ENCODE results near the gene TMEM220.
"Not testable (repeated sequence)": the region's sequence is repeated elsewhere in the genome, so short reads cannot be mapped to it uniquely, and the experiment has no call there.

Gene TMEM220

GRCh38 chr17:10731408-10731879 is 1.6 kb upstream of the TMEM220 start:
- Histone ChIP-seq H3K9me3 (ENCODE audit: control insufficient read depth, low read length) (no peaks in the 10 kb centered on the region), H3K4me3 (ENCODE audit: low read depth, low read length) (no peak overlapping the region), H3K9ac (no peak overlapping the region), H3K27ac (no peak overlapping the region), H3K4me1 (no peaks in the 10 kb centered on the region), H3K27me3 (ENCODE audit: control insufficient read depth, insufficient read depth, low read length) (no peaks in the 10 kb centered on the region), H3K4me2 (ENCODE audit: low read length) (no peak overlapping the region), H3K79me2 (no peaks in the 10 kb centered on the region), H3K36me3 (ENCODE audit: control insufficient read depth, insufficient read depth, low read length) (no peaks in the 10 kb centered on the region), H2AFZ (no peak overlapping the region)
- TF ChIP-seq CTCF (IDR thresholded peaks at IDR 0.05) = no peak

- H3K9ac ChIP-seq; H3K27ac ChIP-seq; H3K79me2 ChIP-seq; H3K27me3 ChIP-seq (ENCODE audit: control insufficient read depth, insufficient read depth, low read length); H3K9me3 ChIP-seq (ENCODE audit: control insufficient read depth, low read length); H3K4me1 ChIP-seq; H3K36me3 ChIP-seq (ENCODE audit: control insufficient read depth, insufficient read depth, low read length): not testable (repeated sequence)
- H2AFZ ChIP-seq = peak overlapping the region; percentile 92
- H3K4me2 ChIP-seq (ENCODE audit: low read length) = peak overlapping the region; percentile 68
- H3K4me3 ChIP-seq (ENCODE audit: low read depth, low read length) = peak overlapping the region; percentile 50
Observed at GRCh38 chr17:10730247-10730646, 424 bp upstream of the TMEM220 start.

GRCh38 chr17:10728331-10728892 is 1.4 kb downstream of the TMEM220 start:
- H3K79me2 ChIP-seq = no peaks in the 10 kb centered on the region
- no peak overlapping the region for H3K9ac ChIP-seq
- no peaks in the 10 kb centered on the region for H3K4me1 ChIP-seq
- no peaks in the 10 kb centered on the region for H3K9me3 ChIP-seq (ENCODE audit: control insufficient read depth, low read length)
- no peak for TF ChIP-seq CTCF (IDR thresholded peaks at IDR 0.05)
- no peak overlapping the region for H3K4me3 ChIP-seq (ENCODE audit: low read depth, low read length)
- peak overlapping the region; percentile 92 for H2AFZ ChIP-seq
- H3K4me2 ChIP-seq (ENCODE audit: low read length) = no peak overlapping the region
- H3K36me3 ChIP-seq (ENCODE audit: control insufficient read depth, insufficient read depth, low read length) = no peaks in the 10 kb centered on the region
- H3K27me3 ChIP-seq (ENCODE audit: control insufficient read depth, insufficient read depth, low read length) = no peaks in the 10 kb centered on the region
- no peak overlapping the region for H3K27ac ChIP-seq

GRCh38 chr17:10727192-10727591 is 2.6 kb downstream of the TMEM220 start:
- Histone ChIP-seq H3K27ac (no peak overlapping the region), H2AFZ (no peak overlapping the region), H3K79me2 (no peaks in the 10 kb centered on the region), H3K36me3 (ENCODE audit: control insufficient read depth, insufficient read depth, low read length) (no peaks in the 10 kb centered on the region), H3K9me3 (ENCODE audit: control insufficient read depth, low read length) (no peaks in the 10 kb centered on the region), H3K4me2 (ENCODE audit: low read length) (no peak overlapping the region), H3K4me3 (ENCODE audit: low read depth, low read length) (no peak overlapping the region), H3K4me1 (no peaks in the 10 kb centered on the region), H3K27me3 (ENCODE audit: control insufficient read depth, insufficient read depth, low read length) (no peaks in the 10 kb centered on the region), H3K9ac (no peak overlapping the region)
- TF ChIP-seq CTCF (IDR thresholded peaks at IDR 0.05) = no peak

GRCh38 chr17:10726196-10726595 is 3.6 kb downstream of the TMEM220 start:
- H2AFZ ChIP-seq = no peak overlapping the region
- no peak overlapping the region for H3K4me2 ChIP-seq (ENCODE audit: low read length)
- no peak for TF ChIP-seq CTCF (IDR thresholded peaks at IDR 0.05)

More at GRCh38 chr17:10726196-10726595, 3.6 kb downstream of the TMEM220 start:
- Histone ChIP-seq H3K4me1 (no peaks in the 10 kb centered on the region), H3K79me2 (no peaks in the 10 kb centered on the region), H3K9ac (no peak overlapping the region), H3K4me3 (ENCODE audit: low read depth, low read length) (no peak overlapping the region), H3K27ac (no peak overlapping the region), H3K36me3 (ENCODE audit: control insufficient read depth, insufficient read depth, low read length) (no peaks in the 10 kb centered on the region), H3K27me3 (ENCODE audit: control insufficient read depth, insufficient read depth, low read length) (no peaks in the 10 kb centered on the region), H3K9me3 (ENCODE audit: control insufficient read depth, low read length) (no peaks in the 10 kb centered on the region)
